ENCODE results near the gene KCTD13.

DNA sequence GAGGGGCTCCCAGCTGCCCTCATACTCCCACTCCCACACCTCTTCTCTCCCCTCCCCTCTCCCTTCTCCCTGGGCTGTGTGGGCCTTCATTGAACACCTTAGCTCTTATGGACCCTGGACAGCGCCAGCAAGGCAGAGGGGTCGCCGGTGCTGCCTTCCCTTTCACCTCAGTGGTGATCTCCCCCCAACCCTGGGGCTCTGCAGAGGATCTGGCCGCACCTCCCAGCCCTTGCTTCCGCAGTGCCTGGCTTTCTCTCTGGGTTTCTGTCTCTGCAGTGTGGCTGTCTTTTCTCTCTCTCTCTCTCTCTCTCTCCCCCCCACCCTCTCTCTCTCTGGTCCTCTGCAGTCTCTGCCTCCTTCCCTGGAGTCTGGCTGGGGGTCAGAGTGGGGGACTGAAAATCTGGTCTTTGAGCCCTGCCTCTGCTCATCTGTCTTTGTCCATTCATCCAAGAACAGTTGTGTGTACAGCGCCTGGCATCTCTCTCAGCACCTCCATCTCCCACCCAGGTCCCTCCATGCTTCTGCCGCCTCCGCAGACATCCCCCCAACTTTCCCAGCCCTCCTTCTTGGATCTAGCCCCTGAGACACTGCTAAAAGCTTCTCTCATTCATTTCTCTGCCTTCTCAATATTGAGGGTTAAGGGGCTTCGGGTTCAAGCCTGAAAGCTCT is 27.8 kb downstream of the KCTD13 start:
- TF ChIP-seq, protein P1, sequence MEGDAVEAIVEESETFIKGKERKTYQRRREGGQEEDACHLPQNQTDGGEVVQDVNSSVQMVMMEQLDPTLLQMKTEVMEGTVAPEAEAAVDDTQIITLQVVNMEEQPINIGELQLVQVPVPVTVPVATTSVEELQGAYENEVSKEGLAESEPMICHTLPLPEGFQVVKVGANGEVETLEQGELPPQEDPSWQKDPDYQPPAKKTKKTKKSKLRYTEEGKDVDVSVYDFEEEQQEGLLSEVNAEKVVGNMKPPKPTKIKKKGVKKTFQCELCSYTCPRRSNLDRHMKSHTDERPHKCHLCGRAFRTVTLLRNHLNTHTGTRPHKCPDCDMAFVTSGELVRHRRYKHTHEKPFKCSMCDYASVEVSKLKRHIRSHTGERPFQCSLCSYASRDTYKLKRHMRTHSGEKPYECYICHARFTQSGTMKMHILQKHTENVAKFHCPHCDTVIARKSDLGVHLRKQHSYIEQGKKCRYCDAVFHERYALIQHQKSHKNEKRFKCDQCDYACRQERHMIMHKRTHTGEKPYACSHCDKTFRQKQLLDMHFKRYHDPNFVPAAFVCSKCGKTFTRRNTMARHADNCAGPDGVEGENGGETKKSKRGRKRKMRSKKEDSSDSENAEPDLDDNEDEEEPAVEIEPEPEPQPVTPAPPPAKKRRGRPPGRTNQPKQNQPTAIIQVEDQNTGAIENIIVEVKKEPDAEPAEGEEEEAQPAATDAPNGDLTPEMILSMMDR (IDR thresholded peaks at IDR 0.05), result no peak
- TF ChIP-seq POLR2A (IDR thresholded peaks at IDR 0.05), result no peak
- TF ChIP-seq POLR2AphosphoS5 (IDR thresholded peaks at IDR 0.05), result no peak
